ENCODE results near the gene RC3H1. TPM values are rescaled to one million over a fixed set of nuclear protein-coding genes. Genes with fewer than 3 reads are reported as not detected.

RC3H1 gene
- total and polyA plus RNA-seq, 2 donors, result 3.7 to 43.3 TPM

GRCh38 chr1:173914366-173914871 is 107.7 kb downstream of the RC3H1 start:
- WGBS, result 87% methylated on average over 13 of the region's 13 CpGs
- H3K4me3 ChIP-seq (ENCODE audit: low read depth, low read length), result no peak overlapping the region

GRCh38 chr1:173913111-173913510 is 109.0 kb downstream of the RC3H1 start:
- Histone ChIP-seq H3K27ac (ENCODE audit: low read depth) (no peak overlapping the region), H3K4me1 (ENCODE audit: insufficient read depth) (no peaks in the 10 kb centered on the region), H3K36me3 (ENCODE audit: insufficient read depth) (no peaks in the 10 kb centered on the region), H3K4me3 (ENCODE audit: low read depth, low read length) (no peak overlapping the region)
- DNase-seq (ENCODE audit: extremely low spot score), result no peak
- WGBS, result 89% methylated on average over 3 of the region's 3 CpGs

More at GRCh38 chr1:173914366-173914871, 107.7 kb downstream of the RC3H1 start:
- H3K27ac ChIP-seq (ENCODE audit: low read depth), result no peak overlapping the region
- no peaks in the 10 kb centered on the region for H3K36me3 ChIP-seq (ENCODE audit: insufficient read depth)
- no peak for DNase-seq (ENCODE audit: extremely low spot score)
- H3K4me1 ChIP-seq (ENCODE audit: insufficient read depth), result no peaks in the 10 kb centered on the region

DNA sequence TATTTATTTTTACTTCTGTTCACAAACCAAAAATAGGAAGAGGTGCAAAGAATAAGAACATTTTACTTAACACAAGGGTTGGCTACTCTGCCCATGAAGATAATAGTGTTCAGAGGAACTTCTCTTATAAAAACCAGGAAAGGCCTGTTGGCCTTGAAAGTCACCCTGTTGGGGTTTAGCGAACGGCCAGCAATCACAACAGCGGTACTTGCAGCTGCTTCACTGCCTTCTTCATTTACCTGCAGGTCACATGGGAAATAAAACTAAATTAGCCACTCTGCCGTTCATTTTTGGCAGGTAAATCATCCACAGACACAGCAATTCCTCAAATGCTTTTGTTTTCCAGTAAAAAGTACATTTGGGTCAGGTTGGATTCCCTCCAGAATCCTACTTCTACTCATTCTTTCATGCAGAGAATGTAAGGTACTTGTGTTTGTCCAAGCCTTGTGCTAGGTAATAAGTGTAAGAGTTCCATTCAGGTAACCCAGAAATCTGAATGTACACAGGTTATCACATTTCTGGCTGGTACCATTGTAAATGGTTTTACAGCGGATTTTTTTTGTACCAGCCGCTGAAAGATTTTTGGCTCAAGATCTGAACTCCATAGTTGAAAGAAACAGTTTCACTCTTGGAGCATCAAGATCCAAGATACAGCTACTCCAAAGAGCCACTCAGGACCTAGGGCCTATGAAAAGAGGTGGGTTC is 118.2 kb downstream of the RC3H1 start:
- Histone ChIP-seq H3K4me3 (ENCODE audit: low read depth, low read length) (no peak overlapping the region), H3K27ac (ENCODE audit: low read depth) (no peak overlapping the region), H3K36me3 (ENCODE audit: insufficient read depth) (no peaks in the 10 kb centered on the region), H3K4me1 (ENCODE audit: insufficient read depth) (no peaks in the 10 kb centered on the region)
- no peak for DNase-seq (ENCODE audit: extremely low spot score)
- 86% methylated on average over 6 of the region's 6 CpGs for WGBS

GRCh38 chr1:173900992-173901391 is 121.2 kb downstream of the RC3H1 start:
- Histone ChIP-seq H3K4me1 (ENCODE audit: insufficient read depth) (no peaks in the 10 kb centered on the region), H3K36me3 (ENCODE audit: insufficient read depth) (no peaks in the 10 kb centered on the region), H3K4me3 (ENCODE audit: low read depth, low read length) (no peak overlapping the region), H3K27ac (ENCODE audit: low read depth) (no peak overlapping the region)
- DNase-seq (ENCODE audit: extremely low spot score), result no peak
- WGBS, result 47% methylated on average over 3 of the region's 3 CpGs

DNA sequence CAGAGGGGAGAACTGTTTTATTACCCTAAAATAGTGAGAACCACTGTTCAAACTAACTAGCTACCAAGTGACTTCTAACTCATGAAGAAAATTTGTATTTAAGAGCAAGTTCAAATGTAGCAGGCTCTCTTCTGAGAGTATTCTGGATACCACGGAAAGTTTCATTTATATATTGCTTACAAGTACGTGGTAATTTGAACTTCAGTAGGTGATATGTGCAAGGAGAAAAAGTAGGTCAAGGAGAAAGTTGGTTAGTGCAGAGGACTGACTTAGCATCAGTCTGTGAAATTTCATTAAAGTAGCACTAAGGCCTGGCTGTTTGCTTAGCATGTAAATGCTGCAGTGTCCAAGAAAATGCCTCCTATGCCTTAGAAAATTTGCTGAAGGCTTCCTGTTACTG is 121.7 kb downstream of the RC3H1 start:
- 81% methylated on average over 2 of the region's 2 CpGs for WGBS
- H3K4me3 ChIP-seq (ENCODE audit: low read depth, low read length), result no peak overlapping the region
- H3K4me1 ChIP-seq (ENCODE audit: insufficient read depth), result no peaks in the 10 kb centered on the region
- H3K36me3 ChIP-seq (ENCODE audit: insufficient read depth), result no peaks in the 10 kb centered on the region
- DNase-seq (ENCODE audit: extremely low spot score), result no peak
- no peak overlapping the region for H3K27ac ChIP-seq (ENCODE audit: low read depth)

DNA sequence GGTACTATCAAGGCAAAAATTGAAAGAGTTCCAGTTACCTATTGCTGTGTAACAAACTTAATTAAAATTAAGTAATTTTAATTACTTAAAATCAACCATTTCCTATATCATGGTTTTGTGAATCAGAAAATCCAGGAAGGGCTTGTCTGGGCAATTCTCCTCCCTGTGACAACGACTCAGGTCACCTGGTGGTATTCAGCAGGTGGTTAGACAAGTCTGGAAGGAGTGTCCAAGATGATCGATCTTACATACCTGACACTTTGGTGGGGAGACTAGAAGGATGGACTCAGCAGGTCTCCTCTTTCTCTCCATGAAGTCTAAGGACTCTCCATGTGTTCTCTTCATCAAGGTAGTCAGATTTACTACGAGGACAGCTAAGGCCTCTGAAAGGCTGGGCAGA is 128.0 kb downstream of the RC3H1 start:
- H3K4me3 ChIP-seq (ENCODE audit: low read depth, low read length), result no peak overlapping the region
- H3K4me1 ChIP-seq (ENCODE audit: insufficient read depth), result no peaks in the 10 kb centered on the region
- DNase-seq (ENCODE audit: extremely low spot score), result no peak
- no peak overlapping the region for H3K27ac ChIP-seq (ENCODE audit: low read depth)
- H3K36me3 ChIP-seq (ENCODE audit: insufficient read depth), result no peaks in the 10 kb centered on the region
- 69% methylated on average over 3 of the region's 3 CpGs for WGBS

- 86% methylated on average over 1 of the region's 1 CpG for WGBS
- Histone ChIP-seq H3K27ac (ENCODE audit: low read depth) (no peak overlapping the region), H3K36me3 (ENCODE audit: insufficient read depth) (no peaks in the 10 kb centered on the region), H3K4me1 (ENCODE audit: insufficient read depth) (no peaks in the 10 kb centered on the region), H3K4me3 (ENCODE audit: low read depth, low read length) (no peak overlapping the region)
- DNase-seq (ENCODE audit: extremely low spot score), result no peak
These were observed 128.5 kb downstream of the RC3H1 start for GRCh38 chr1:173893611-173894010.

- no peak overlapping the region for H3K4me3 ChIP-seq (ENCODE audit: low read depth, low read length)
- H3K36me3 ChIP-seq (ENCODE audit: insufficient read depth), result no peaks in the 10 kb centered on the region
- WGBS, result 97% methylated on average over 2 of the region's 2 CpGs
- no peak overlapping the region for H3K27ac ChIP-seq (ENCODE audit: low read depth)
- H3K4me1 ChIP-seq (ENCODE audit: insufficient read depth), result no peaks in the 10 kb centered on the region
- DNase-seq (ENCODE audit: extremely low spot score), result no peak
These were observed 132.3 kb downstream of the RC3H1 start for GRCh38 chr1:173889885-173890284.

GRCh38 chr1:173888749-173889148 is 133.4 kb downstream of the RC3H1 start:
- Histone ChIP-seq H3K4me1 (ENCODE audit: insufficient read depth) (no peaks in the 10 kb centered on the region), H3K36me3 (ENCODE audit: insufficient read depth) (no peaks in the 10 kb centered on the region), H3K4me3 (ENCODE audit: low read depth, low read length) (no peak overlapping the region), H3K27ac (ENCODE audit: low read depth) (no peak overlapping the region)
- no peak for DNase-seq (ENCODE audit: extremely low spot score)

- H3K4me3 ChIP-seq (ENCODE audit: low read depth, low read length), result no peak overlapping the region
- no peak for DNase-seq (ENCODE audit: extremely low spot score)
- no peak overlapping the region for H3K27ac ChIP-seq (ENCODE audit: low read depth)
- H3K36me3 ChIP-seq (ENCODE audit: insufficient read depth), result no peaks in the 10 kb centered on the region
- WGBS, result 98% methylated on average over 2 of the region's 2 CpGs
- H3K4me1 ChIP-seq (ENCODE audit: insufficient read depth), result no peaks in the 10 kb centered on the region
These were observed 134.5 kb downstream of the RC3H1 start for GRCh38 chr1:173887627-173888026.

DNA sequence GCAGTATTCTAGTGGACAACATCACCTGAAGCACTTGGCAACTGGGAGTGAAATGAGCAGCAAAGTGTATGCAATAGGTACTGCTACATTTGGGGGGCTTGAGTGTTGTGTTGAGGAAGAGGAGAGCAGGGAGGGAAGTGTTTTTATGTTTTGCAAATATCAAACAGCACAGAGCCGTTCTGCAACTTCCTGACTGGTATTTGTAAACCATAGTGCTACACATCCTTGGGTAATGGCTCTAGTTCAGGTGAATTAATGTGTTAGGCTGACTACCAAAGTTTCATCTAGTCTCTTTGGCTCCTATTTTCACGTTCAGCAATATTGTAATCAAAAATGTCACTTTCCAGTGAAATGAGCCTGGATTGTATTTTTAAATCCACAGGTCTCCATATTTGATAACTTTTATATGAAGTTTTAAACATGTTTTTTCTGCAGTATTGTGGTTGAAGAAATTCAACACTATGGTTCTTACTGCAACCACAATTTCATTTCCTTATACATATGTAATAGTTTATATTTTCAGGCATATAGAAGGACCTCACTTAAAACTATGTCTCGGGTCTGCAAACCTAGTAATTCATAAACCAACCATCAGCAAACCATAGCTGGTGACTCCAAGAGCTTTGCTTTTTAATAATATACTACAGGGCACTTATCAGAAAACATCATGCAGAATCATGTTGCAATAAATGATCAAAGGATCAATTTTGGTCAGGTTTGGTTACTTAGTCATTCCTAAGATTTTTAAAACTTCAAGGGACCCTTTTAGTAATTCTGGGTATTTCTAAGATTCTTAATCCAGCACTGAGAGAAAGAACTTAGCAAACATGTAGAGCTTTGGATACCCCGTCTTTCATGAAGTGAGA is 135.2 kb downstream of the RC3H1 start:
- Histone ChIP-seq H3K27ac (ENCODE audit: low read depth) (no peak overlapping the region), H3K4me3 (ENCODE audit: low read depth, low read length) (no peak overlapping the region), H3K36me3 (ENCODE audit: insufficient read depth) (no peaks in the 10 kb centered on the region), H3K4me1 (ENCODE audit: insufficient read depth) (no peaks in the 10 kb centered on the region)
- no peak for DNase-seq (ENCODE audit: extremely low spot score)
- 84% methylated on average over 4 of the region's 4 CpGs for WGBS

DNA sequence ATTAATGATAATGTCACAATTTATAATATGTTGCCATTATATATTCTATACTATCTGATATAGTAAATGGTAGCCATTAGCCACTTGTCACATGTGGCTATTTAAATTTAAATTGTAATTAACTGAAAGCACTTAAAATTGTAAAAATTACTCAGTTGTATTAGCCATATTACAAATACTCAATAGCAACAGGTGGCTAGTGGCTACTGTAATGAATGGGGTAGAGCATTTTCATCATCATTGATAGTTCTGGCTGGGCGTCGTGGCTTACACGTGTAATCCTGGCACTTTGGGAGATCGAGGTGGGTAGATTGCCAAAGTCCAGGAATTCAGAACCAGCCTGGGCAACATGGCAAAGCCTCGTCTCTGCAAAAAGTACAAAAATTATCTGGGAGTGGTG is 137.5 kb downstream of the RC3H1 start:
- no peak for DNase-seq (ENCODE audit: extremely low spot score)
- Histone ChIP-seq H3K27ac (ENCODE audit: low read depth) (no peak overlapping the region), H3K4me1 (ENCODE audit: insufficient read depth) (no peaks in the 10 kb centered on the region), H3K4me3 (ENCODE audit: low read depth, low read length) (no peak overlapping the region), H3K36me3 (ENCODE audit: insufficient read depth) (no peaks in the 10 kb centered on the region)
- WGBS, result 95% methylated on average over 5 of the region's 5 CpGs
